Glutamatergic neuron (in vitro differentiated cells): ENCODE measurements around the gene TPCN2. TPM values are rescaled to one million over a fixed set of nuclear protein-coding genes. Genes with fewer than 3 reads are reported as not detected.

ENCODE experiments used
- DNase-seq: peaks from one replicate; pipeline ENCODE4 v3.0.0; 2022
- H3K27ac Mint-ChIP-seq: one replicate; pipeline ENCODE4 v1.8.0; 2020; ENCODE audit warnings: mild to moderate bottlenecking, mixed read lengths, inconsistent platforms; ENCODE audit not compliant: unreplicated experiment
- H3K27me3 Mint-ChIP-seq: one replicate; pipeline ENCODE4 v1.8.0; 2020; ENCODE audit warnings: mild to moderate bottlenecking, moderate library complexity, mixed read lengths, inconsistent platforms; ENCODE audit not compliant: unreplicated experiment
- H3K36me3 Mint-ChIP-seq: one replicate; pipeline ENCODE4 v1.8.0; 2020; ENCODE audit warnings: mild to moderate bottlenecking, mixed read lengths, inconsistent platforms; ENCODE audit not compliant: unreplicated experiment
- H3K4me1 Mint-ChIP-seq: one replicate; pipeline ENCODE4 v1.8.0; 2020; ENCODE audit warnings: mild to moderate bottlenecking, low read depth, mixed read lengths, inconsistent platforms; ENCODE audit not compliant: unreplicated experiment
- H3K4me3 Mint-ChIP-seq: one replicate; pipeline ENCODE4 v1.8.0; 2020; ENCODE audit warnings: mild to moderate bottlenecking, mixed read lengths, inconsistent platforms; ENCODE audit not compliant: unreplicated experiment
- H3K9me3 Mint-ChIP-seq: one replicate; pipeline ENCODE4 v1.8.0; 2020; ENCODE audit warnings: mild to moderate bottlenecking, moderate library complexity, mixed read lengths, inconsistent platforms; ENCODE audit not compliant: unreplicated experiment
- total RNA-seq: library from RNA; stranded (reverse); fragmentation: NEBNext Ultra II Directional; extraction: Animal tissue kit (Norgen Biotek cat#: 25700); gene quantifications from one replicate; pipeline ENCODE4 v1.2.1, GENCODE V29; 2021; ENCODE audit not compliant: unreplicated experiment
- TF ChIP-seq, protein P1 (sequence below): fragments of 200-600 bp; sonication (generic); IDR thresholded peaks from one replicate; pipeline ENCODE4 v1.5.0; 2021; ENCODE audit not compliant: partially characterized antibody, unreplicated experiment

The TPCN2 gene
- total RNA-seq, 1 donor from 2014 or later: 17.2 TPM

DNA sequence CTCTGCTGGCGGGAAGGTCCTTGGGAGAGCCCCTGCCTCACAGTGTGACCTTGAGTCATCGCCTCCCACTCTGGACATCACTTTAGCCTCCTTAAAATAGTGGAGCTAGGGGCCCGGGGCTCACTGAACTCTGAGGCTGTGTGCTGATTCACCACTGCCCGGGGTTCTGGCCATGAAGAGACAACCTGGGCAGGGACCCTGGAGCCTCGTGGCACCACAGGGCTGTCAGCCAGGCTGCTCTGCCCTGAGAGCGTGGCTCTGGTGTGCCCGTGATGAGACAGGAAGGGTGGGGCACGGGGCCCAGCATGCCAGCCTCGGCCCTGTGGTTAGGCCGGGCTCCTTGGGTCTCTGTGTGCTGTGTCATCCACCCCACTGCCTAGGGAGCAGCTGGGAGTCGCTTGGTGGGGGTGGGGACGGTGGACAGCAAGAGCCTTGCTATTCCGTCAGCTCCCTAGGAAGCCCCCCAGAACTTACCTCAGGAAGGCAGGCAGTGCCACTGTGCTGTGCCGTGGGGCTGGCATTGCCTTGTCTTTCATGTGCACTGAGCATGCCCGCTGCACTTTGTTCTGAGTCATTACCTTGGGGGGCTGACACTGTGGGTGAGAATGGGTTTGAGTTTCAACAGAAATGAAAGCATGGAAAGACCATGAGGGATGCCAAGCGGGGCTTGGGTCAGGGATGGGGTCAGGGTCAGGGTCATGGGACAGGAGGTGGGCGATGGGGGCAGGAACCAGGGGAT lies 31.7 kb downstream of the TPCN2 start:
- Mint-ChIP-seq H3K4me1 (peaks cover 5% of the 10 kb centered on the region), H3K27ac (no peak overlapping the region), H3K27me3 (peaks cover 5% of the 10 kb centered on the region), H3K9me3 (no peaks in the 10 kb centered on the region), H3K36me3 (no peaks in the 10 kb centered on the region), H3K4me3 (no peak overlapping the region)
- TF ChIP-seq, protein P1, sequence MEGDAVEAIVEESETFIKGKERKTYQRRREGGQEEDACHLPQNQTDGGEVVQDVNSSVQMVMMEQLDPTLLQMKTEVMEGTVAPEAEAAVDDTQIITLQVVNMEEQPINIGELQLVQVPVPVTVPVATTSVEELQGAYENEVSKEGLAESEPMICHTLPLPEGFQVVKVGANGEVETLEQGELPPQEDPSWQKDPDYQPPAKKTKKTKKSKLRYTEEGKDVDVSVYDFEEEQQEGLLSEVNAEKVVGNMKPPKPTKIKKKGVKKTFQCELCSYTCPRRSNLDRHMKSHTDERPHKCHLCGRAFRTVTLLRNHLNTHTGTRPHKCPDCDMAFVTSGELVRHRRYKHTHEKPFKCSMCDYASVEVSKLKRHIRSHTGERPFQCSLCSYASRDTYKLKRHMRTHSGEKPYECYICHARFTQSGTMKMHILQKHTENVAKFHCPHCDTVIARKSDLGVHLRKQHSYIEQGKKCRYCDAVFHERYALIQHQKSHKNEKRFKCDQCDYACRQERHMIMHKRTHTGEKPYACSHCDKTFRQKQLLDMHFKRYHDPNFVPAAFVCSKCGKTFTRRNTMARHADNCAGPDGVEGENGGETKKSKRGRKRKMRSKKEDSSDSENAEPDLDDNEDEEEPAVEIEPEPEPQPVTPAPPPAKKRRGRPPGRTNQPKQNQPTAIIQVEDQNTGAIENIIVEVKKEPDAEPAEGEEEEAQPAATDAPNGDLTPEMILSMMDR: no peak
- DNase-seq: no peak

DNA sequence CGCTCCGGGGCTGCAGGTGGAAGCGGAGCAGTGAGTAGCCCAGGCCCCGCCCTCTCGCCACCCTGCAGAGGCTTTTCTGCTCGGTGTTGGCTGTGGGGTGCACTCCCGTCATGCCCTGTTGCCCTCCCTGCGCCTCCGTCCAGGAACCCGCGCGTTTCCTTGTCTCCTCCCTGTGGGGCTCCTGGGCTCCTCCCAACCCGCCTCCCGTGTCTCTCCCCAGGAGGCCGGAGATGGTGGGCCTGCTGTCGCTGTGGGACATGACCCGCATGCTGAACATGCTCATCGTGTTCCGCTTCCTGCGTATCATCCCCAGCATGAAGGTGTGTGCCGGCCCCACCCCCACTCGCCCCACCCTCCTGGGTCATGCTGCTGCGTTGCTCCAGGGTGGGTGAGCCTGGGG lies 32.4 kb downstream of the TPCN2 start:
- Mint-ChIP-seq H3K9me3 (no peaks in the 10 kb centered on the region), H3K27ac (no peak overlapping the region), H3K4me1 (peaks cover 8% of the 10 kb centered on the region), H3K27me3 (peaks cover 6% of the 10 kb centered on the region), H3K4me3 (no peak overlapping the region), H3K36me3 (no peaks in the 10 kb centered on the region)
- TF ChIP-seq, protein P1: no peak
- DNase-seq: peak; percentile 12

DNA sequence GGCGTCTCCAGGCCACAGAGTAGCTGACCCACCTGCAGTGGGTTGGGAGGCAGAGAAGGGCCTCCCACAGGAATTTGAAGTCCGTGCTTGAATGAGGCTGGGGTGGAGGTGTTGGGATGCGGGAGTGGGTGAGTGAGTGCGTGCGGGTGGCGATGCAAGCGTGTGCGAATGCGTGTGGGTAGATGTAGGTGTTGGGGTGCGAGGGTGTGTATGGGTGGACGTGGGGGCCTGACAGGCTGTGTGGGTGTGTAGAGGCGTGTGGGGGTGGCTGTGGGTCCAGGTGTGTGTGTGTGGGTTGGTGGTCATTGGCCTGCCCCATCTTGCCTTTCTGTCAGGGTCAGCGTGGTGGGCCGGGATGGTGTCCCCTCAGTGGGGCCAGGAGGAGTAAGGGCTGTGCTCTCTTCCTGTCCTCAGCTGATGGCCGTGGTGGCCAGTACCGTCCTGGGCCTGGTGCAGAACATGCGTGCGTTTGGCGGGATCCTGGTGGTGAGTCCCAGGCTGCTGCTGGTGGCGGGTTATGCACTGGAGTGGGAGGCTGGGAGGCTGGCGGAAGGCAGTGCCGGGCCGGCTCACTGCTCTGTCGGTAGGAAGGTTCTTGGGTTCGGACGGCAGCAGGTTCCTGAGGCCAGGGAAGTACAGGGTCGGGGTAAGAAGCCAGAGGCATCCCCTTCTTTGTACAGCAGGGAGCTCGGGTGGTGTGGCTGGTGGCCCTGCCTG lies 35.0 kb downstream of the TPCN2 start:
- Mint-ChIP-seq H3K27ac (peak overlapping the region; percentile 62), H3K4me3 (no peak overlapping the region), H3K9me3 (peaks cover 2% of the 10 kb centered on the region), H3K36me3 (no peaks in the 10 kb centered on the region), H3K4me1 (peaks cover 17% of the 10 kb centered on the region), H3K27me3 (peaks cover 11% of the 10 kb centered on the region)
- TF ChIP-seq, protein P1: no peak
- DNase-seq: peak; percentile 19

DNA sequence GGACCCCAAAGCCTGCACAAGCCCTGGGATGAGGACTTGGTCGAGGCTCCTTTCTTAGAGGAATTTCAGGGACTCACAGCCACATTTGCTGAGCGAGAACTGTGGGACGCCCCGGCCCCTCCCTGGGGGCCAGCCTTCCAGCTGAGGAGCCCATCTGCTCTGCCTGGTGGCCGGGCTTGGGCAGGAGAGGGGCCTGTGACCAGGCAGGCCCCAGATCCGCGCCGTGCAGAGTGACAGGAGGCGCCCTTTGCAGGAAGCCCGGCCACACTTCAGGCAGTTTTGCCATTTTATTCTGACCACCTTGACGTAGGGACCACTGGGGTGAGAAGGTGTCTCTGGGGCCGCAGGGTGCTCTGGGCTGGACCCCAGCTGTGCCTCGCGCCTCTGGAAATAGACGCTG lies 35.6 kb downstream of the TPCN2 start:
- Mint-ChIP-seq H3K27me3 (peaks cover 11% of the 10 kb centered on the region), H3K9me3 (peaks cover 2% of the 10 kb centered on the region), H3K4me3 (no peak overlapping the region), H3K4me1 (peaks cover 17% of the 10 kb centered on the region), H3K36me3 (no peaks in the 10 kb centered on the region), H3K27ac (peak overlapping the region; percentile 62)
- DNase-seq: peak; percentile 62
- TF ChIP-seq, protein P1: no peak
